ENCODE measurements around the gene ETV2. TPM values are rescaled to one million over a fixed set of nuclear protein-coding genes. Genes with fewer than 3 reads are reported as not detected.

ETV2 gene
- total RNA-seq, 4 donors from 2014 or later = 1.1 to 1.2 TPM; not detected in 2

GRCh38 chr19:35620001-35620400 is 21.5 kb upstream of the ETV2 start:
- no peak for TF ChIP-seq CTCF (IDR thresholded peaks at IDR 0.05; ENCODE audit: low read depth)

GRCh38 chr19:35621708-35622107 is 19.8 kb upstream of the ETV2 start:
- no peak for TF ChIP-seq CTCF (IDR thresholded peaks at IDR 0.05; ENCODE audit: low read depth)

GRCh38 chr19:35622750-35623149 is 18.8 kb upstream of the ETV2 start:
- TF ChIP-seq CTCF (IDR thresholded peaks at IDR 0.05; ENCODE audit: low read depth) = no peak

- no peak for TF ChIP-seq CTCF (IDR thresholded peaks at IDR 0.05; ENCODE audit: low read depth)
Observed at GRCh38 chr19:35623327-35624010, 18.1 kb upstream of the ETV2 start.

GRCh38 chr19:35628264-35628564 is 13.3 kb upstream of the ETV2 start:
- TF ChIP-seq CTCF (IDR thresholded peaks at IDR 0.05; ENCODE audit: low read depth) = no peak

GRCh38 chr19:35628565-35629331 is 12.8 kb upstream of the ETV2 start, which contains the start of gene RBM42:
TSS of gene RBM42 (plus strand) at chr19:35629036. CDS start at chr19:35629154, 118 bp downstream.
- no peak for TF ChIP-seq CTCF (IDR thresholded peaks at IDR 0.05; ENCODE audit: low read depth)

GRCh38 chr19:35629332-35629633 is 12.3 kb upstream of the ETV2 start:
- TF ChIP-seq CTCF (IDR thresholded peaks at IDR 0.05; ENCODE audit: low read depth) = no peak
